BLaER1 (cell line): ENCODE results near the gene BNIP3.

Source experiments
- H3K27ac ChIP-seq: shearing (Covaris generic); formaldehyde crosslinking; 2 replicates; pipeline ENCODE4 v1.8.1; 2022
- H3K27me3 ChIP-seq: shearing (Covaris generic); formaldehyde crosslinking; 2 replicates; pipeline ENCODE4 v1.8.1; 2022
- H3K36me3 ChIP-seq: shearing (Covaris generic); formaldehyde crosslinking; 2 replicates; pipeline ENCODE4 v1.8.1; 2022
- H3K4me1 ChIP-seq: shearing (Covaris generic); formaldehyde crosslinking; 2 replicates; pipeline ENCODE4 v1.8.1; 2022
- H3K4me2 ChIP-seq: shearing (Covaris generic); formaldehyde crosslinking; 2 replicates; pipeline ENCODE4 v1.8.1; 2022
- H3K4me3 ChIP-seq: shearing (Covaris generic); formaldehyde crosslinking; 2 replicates; pipeline ENCODE4 v1.8.1; 2022
- H3K9ac ChIP-seq: shearing (Covaris generic); formaldehyde crosslinking; 2 replicates; pipeline ENCODE4 v1.8.1; 2022
- H3K9me3 ChIP-seq: shearing (Covaris generic); formaldehyde crosslinking; 2 replicates; pipeline ENCODE4 v1.8.1; 2022
- H4K20me1 ChIP-seq: shearing (Covaris generic); formaldehyde crosslinking; 2 replicates; pipeline ENCODE4 v1.8.1; 2022
- Cebpa-rat ChIP-seq: shearing (Covaris generic); IDR thresholded peaks from 2 replicates; pipeline ENCODE4 v1.8.1; 2022

BNIP3 gene

DNA sequence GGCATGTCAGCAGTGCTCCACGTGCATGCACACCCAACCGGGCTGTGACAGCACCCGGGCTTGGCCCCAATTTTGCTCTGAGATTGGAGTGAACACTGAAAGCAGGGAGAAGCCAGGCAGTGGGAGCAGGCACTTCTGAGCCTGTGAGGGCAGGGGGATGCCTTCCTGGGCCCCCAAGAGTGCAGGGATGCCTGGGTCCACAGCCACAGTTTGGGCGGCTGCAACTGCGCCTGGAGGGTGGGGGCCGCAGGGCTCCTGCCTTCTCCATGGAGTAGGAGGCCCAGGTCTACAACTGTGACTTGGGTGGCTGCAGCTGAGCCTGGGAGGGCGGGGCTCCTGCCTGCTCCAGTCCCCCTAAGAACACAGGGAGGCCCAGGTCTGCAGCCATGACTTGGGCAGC is 37.6 kb upstream of the BNIP3 start:
- Histone ChIP-seq H3K4me1 (0 out of 2 replicates have a peak, but pooled peaks cover 10% of the 10 kb centered on the region), H3K36me3 (no peaks in the 10 kb centered on the region), H3K4me3 (no peak overlapping the region), H3K27ac (no peak overlapping the region), H3K9ac (no peak overlapping the region), H3K9me3 (no peaks in the 10 kb centered on the region), H3K27me3 (peaks cover 10% of the 10 kb centered on the region), H3K4me2 (no peak overlapping the region), H4K20me1 (no peaks in the 10 kb centered on the region)
- no peak for TF ChIP-seq Cebpa-rat

GRCh38 chr10:132018446-132018845 is 36.7 kb upstream of the BNIP3 start:
- no peak for TF ChIP-seq Cebpa-rat
- Histone ChIP-seq H3K4me1 (peaks cover 12% of the 10 kb centered on the region; the same call in 1 of the 2 replicates), H3K27ac (no peak overlapping the region), H4K20me1 (no peaks in the 10 kb centered on the region), H3K9ac (no peak overlapping the region), H3K4me3 (no peak overlapping the region), H3K9me3 (no peaks in the 10 kb centered on the region), H3K4me2 (no peak overlapping the region), H3K27me3 (peaks cover 3% of the 10 kb centered on the region), H3K36me3 (no peaks in the 10 kb centered on the region)

DNA sequence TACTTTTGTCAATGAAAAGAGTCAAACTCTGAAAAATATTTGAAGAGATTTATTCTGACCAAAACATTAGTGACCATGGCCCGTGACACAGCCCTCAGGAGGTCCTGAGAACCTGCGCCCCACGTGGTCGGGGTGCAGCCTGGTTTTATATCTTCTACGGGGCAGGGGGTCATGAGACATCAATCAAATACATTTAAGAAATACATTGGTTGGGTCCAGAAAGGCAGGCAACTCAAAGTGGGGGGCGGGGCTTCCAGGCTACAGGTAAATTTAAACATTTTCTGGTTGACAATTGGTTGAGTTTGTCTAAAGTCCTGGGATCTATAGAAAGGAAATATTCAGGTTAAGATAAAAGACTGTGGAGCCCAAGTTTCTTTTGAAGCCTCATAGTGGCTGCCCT is 34.8 kb upstream of the BNIP3 start:
- no peak overlapping the region for H3K4me2 ChIP-seq
- H3K4me3 ChIP-seq, result no peak overlapping the region
- peaks cover 6% of the 10 kb centered on the region; the same call in 1 of the 2 replicates for H3K4me1 ChIP-seq
- no peaks in the 10 kb centered on the region for H4K20me1 ChIP-seq
- H3K9ac ChIP-seq, result no peak overlapping the region
- no peaks in the 10 kb centered on the region for H3K36me3 ChIP-seq
- H3K27ac ChIP-seq, result no peak overlapping the region
- no peaks in the 10 kb centered on the region for H3K9me3 ChIP-seq
- H3K27me3 ChIP-seq, result no peaks in the 10 kb centered on the region
- no peak for TF ChIP-seq Cebpa-rat

DNA sequence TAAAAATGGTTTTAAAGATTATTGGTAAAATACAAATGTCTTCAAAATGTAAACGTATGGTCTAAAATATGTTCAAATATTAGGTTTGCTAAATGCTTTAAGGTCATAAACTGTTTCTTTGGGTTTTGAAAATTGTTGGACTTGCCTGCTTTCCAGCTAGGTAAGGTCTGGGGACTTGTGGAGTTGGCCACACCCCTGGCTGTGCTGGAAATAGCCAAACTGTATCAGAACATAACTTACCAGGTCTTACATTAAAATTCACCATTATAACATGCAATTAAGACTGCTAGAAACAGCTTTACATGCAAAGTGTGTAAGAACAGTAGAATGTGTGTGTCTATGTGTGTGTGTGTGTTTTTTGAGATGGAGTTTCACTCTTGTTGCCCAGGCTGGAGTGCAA is 29.7 kb upstream of the BNIP3 start:
- Histone ChIP-seq H3K4me3 (no peak overlapping the region), H3K27me3 (no peaks in the 10 kb centered on the region), H3K9ac (no peak overlapping the region), H3K9me3 (no peaks in the 10 kb centered on the region), H3K36me3 (no peaks in the 10 kb centered on the region), H3K27ac (no peak overlapping the region), H3K4me1 (peaks cover 6% of the 10 kb centered on the region; the same call in 1 of the 2 replicates), H4K20me1 (no peaks in the 10 kb centered on the region), H3K4me2 (no peak overlapping the region)
- TF ChIP-seq Cebpa-rat, result no peak

- Histone ChIP-seq H4K20me1 (no peaks in the 10 kb centered on the region), H3K27me3 (no peaks in the 10 kb centered on the region), H3K27ac (no peak overlapping the region), H3K4me3 (no peak overlapping the region), H3K4me2 (no peak overlapping the region), H3K9ac (no peak overlapping the region), H3K4me1 (peaks cover 6% of the 10 kb centered on the region; the same call in 1 of the 2 replicates), H3K9me3 (no peaks in the 10 kb centered on the region), H3K36me3 (no peaks in the 10 kb centered on the region)
- TF ChIP-seq Cebpa-rat, result no peak
Measured at GRCh38 chr10:132011024-132011423, 29.3 kb upstream of the BNIP3 start.

GRCh38 chr10:132010483-132010882 is 28.8 kb upstream of the BNIP3 start:
- H3K4me3 ChIP-seq, result no peak overlapping the region
- H3K9me3 ChIP-seq, result peaks cover 1% of the 10 kb centered on the region
- no peaks in the 10 kb centered on the region for H3K27me3 ChIP-seq
- no peaks in the 10 kb centered on the region for H3K36me3 ChIP-seq
- TF ChIP-seq Cebpa-rat, result no peak
- H3K4me1 ChIP-seq, result peaks cover 6% of the 10 kb centered on the region; the same call in 1 of the 2 replicates
- no peak overlapping the region for H3K4me2 ChIP-seq
- H3K27ac ChIP-seq, result no peak overlapping the region
- no peak overlapping the region for H3K9ac ChIP-seq
- H4K20me1 ChIP-seq, result no peaks in the 10 kb centered on the region

DNA sequence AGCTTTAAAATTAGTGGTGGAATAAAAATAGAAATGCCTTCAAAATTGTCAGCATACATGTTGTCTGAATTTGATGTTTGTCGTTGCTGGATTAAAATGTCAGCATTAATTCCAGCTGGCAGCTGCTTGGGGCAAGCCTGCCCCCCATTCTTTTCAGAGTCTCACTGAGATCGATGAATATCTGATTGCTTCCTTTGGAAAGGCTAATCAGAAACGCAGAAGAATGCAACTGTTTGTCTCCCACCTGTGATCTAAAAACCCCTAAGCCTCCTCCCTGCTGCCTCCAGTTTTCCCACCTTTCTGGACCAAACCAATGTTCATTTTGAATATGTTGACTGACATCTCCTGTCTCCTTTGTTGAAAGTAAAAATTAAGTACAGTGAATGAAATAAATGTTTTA is 27.9 kb upstream of the BNIP3 start:
- H3K36me3 ChIP-seq, result no peaks in the 10 kb centered on the region
- no peak overlapping the region for H3K9ac ChIP-seq
- peaks cover 9% of the 10 kb centered on the region for H3K9me3 ChIP-seq
- H3K4me2 ChIP-seq, result no peak overlapping the region
- no peak overlapping the region for H3K4me3 ChIP-seq
- peaks cover 6% of the 10 kb centered on the region; the same call in 1 of the 2 replicates for H3K4me1 ChIP-seq
- H3K27me3 ChIP-seq, result no peaks in the 10 kb centered on the region
- TF ChIP-seq Cebpa-rat, result no peak
- H3K27ac ChIP-seq, result no peak overlapping the region
- H4K20me1 ChIP-seq, result no peaks in the 10 kb centered on the region

- Histone ChIP-seq H3K9me3 (peaks cover 9% of the 10 kb centered on the region), H3K9ac (no peak overlapping the region), H3K27ac (no peak overlapping the region), H3K4me1 (0 out of 2 replicates have a peak, but pooled peaks cover 5% of the 10 kb centered on the region), H4K20me1 (no peaks in the 10 kb centered on the region), H3K36me3 (no peaks in the 10 kb centered on the region), H3K27me3 (no peaks in the 10 kb centered on the region), H3K4me2 (no peak overlapping the region), H3K4me3 (no peak overlapping the region)
- no peak for TF ChIP-seq Cebpa-rat
Measured at GRCh38 chr10:132007681-132008080, 26.0 kb upstream of the BNIP3 start.

DNA sequence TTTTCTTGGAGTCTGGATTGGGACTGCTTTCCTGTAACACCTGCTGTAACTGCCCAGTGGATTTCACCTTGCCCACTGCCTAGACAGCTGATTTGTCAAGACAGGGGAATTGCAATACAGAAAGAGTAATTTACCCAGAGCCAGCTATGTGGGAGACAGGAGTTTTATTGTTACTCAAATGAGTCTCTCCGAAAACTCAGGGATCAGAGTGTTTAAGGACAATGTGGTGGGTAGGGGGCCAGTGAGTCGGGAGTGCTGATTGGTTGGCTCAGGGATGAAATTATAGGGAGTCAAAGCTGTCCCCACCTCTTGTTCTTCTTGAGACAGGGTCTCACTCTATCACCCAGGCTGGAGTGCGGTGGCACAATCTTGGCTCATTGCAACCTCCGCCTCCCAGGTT is 25.2 kb upstream of the BNIP3 start:
- H3K27me3 ChIP-seq, result no peaks in the 10 kb centered on the region
- no peak overlapping the region for H3K9ac ChIP-seq
- no peak overlapping the region for H3K27ac ChIP-seq
- peaks cover 9% of the 10 kb centered on the region for H3K9me3 ChIP-seq
- 0 out of 2 replicates have a peak, but pooled peaks cover 5% of the 10 kb centered on the region for H3K4me1 ChIP-seq
- no peaks in the 10 kb centered on the region for H3K36me3 ChIP-seq
- H3K4me3 ChIP-seq, result no peak overlapping the region
- no peaks in the 10 kb centered on the region for H4K20me1 ChIP-seq
- no peak overlapping the region for H3K4me2 ChIP-seq
- no peak for TF ChIP-seq Cebpa-rat

DNA sequence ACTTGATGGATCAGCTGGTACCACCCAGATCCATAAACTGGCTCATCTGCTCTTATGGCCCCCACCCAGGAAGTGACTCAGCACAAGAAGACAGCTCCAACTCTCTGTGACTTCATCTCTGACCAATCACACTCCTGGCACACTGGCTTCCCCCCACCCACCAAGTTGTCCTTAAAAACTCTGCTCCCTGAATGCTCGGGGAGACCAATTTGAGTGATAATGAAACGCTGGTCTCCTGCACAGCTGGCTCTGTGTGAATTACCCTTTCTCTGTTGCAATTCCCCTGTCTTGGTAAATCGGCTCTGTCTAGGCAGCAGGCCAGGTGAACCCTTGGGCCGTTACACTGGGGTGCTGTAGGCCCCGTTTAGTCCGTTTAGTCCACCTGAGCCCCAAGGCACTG is 23.4 kb upstream of the BNIP3 start:
- no peak for TF ChIP-seq Cebpa-rat
- no peak overlapping the region for H3K4me3 ChIP-seq
- no peak overlapping the region for H3K4me2 ChIP-seq
- H3K4me1 ChIP-seq, result 0 out of 2 replicates have a peak, but pooled peaks cover 5% of the 10 kb centered on the region
- peaks cover 9% of the 10 kb centered on the region for H3K9me3 ChIP-seq
- H3K9ac ChIP-seq, result no peak overlapping the region
- no peaks in the 10 kb centered on the region for H4K20me1 ChIP-seq
- H3K27ac ChIP-seq, result no peak overlapping the region
- no peaks in the 10 kb centered on the region for H3K36me3 ChIP-seq
- no peaks in the 10 kb centered on the region for H3K27me3 ChIP-seq

- 0 out of 2 replicates have a peak, but pooled peaks cover 5% of the 10 kb centered on the region for H3K4me1 ChIP-seq
- no peak overlapping the region for H3K4me3 ChIP-seq
- H3K27ac ChIP-seq, result no peak overlapping the region
- no peaks in the 10 kb centered on the region for H4K20me1 ChIP-seq
- no peaks in the 10 kb centered on the region for H3K27me3 ChIP-seq
- H3K9ac ChIP-seq, result no peak overlapping the region
- no peak for TF ChIP-seq Cebpa-rat
- H3K36me3 ChIP-seq, result no peaks in the 10 kb centered on the region
- no peak overlapping the region for H3K4me2 ChIP-seq
- peaks cover 9% of the 10 kb centered on the region for H3K9me3 ChIP-seq
Measured at GRCh38 chr10:132004052-132004451, 22.3 kb upstream of the BNIP3 start.
